HG03103 (cell line): ENCODE data around the gene TMEM119.

Experiments
- ATAC-seq: cut with Tn5 transposase; IDR thresholded peaks from one replicate; pipeline ENCODE4 v1.9.1; 2021; ENCODE audit warnings: low read depth; ENCODE audit not compliant: unreplicated experiment

TMEM119 gene

DNA sequence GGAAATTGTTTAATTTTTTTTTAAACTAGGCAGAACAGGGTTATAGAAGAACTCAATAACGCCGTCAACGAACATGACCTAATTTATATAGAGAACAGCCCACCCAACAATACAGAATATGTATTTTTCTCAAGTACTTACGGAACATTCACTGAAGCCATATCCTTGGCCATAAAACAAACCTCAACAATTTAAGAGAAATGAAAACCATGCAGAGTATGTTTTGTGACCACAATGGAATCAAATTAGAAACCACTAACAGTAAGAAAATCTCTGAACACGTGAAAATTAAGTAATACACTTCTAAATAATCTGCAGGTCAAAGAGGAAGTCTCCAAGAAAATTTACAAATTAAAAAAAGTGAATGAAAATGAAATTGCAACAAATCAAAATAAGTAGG is 46.3 kb downstream of the TMEM119 start:
- ATAC-seq, result no peak

DNA sequence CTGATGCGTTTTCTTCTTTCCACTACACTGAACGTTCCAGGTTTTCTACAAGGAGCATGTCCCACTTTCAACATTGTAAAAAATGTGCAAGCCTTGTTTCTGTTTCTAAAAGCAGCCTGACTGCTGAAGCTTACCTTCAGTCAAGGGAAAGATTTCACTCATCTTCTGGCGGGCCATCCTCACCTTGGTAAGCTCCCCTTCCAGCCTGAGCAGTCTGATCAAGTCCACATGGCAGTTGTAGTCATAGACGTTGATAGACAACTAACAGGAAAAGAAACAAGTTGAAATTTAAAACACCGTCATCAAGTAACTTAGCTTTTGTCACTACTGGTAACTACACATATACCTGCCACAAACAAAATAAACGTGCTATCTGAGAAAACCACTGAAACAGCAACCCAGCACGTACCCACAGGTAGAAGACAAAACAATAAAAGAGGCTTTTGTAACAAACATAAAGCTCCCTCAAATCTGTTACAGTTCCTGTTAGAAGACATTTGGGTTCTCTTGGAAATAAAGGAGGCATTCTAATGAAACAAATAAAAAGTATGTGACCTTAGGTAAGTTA is 48.8 kb downstream of the TMEM119 start:
- no peak for ATAC-seq

DNA sequence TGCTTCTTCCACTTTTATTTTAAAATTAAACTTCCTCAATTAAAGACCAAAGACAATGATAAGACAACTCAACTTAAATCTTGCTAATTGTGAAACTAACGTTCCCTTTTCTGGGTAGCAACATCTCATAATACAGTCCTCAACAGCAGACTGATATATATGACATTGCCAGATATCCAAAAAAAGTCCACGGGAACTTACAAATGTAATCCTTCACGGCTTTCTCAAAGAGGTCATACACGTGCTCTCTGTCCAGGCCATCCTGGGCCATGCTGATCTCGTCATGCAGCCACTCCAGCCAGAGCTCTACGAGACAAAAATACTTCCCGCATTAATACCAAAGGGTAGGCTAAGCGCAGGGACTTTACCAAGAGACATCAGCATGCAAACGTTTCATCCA is 50.2 kb downstream of the TMEM119 start:
- ATAC-seq, result no peak

DNA sequence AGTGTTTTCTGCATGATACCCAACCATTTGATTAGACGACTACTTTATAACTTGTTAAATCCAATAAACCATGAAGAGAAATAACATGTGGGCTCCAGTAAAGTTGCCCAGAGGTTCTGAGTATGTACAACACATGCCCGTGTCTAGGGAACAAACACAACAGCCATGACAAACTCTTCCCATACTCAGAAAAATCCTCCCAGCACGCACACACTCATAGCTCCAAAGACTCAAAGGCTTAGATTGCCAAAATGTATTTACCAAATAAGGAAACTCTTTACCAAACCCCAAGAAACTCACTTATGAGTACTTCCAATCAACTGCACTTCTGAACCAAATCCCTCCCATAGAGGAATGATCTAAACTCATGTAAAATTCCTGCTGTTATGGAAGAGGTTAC is 54.2 kb downstream of the TMEM119 start:
- no peak for ATAC-seq

DNA sequence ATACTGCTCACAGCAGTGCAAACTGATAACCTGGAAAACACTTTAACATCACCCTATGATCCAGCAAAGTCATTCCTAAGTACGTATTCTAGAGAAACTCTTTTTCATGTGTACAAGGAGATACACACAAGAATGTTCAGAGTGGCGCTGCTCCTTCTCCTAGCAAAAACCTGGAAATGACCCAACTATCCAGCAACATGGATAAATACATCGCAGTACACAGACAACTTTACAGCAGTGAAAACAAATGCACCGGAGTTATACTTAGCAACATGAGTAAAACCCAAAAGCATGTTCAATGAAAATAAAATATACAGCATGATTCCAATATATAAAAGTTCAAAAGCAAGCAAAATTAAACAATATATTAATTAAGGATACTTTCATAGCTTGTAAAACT is 55.6 kb downstream of the TMEM119 start:
- ATAC-seq, result no peak
